ENCODE results near the gene PSMG4.

PSMG4 gene

DNA sequence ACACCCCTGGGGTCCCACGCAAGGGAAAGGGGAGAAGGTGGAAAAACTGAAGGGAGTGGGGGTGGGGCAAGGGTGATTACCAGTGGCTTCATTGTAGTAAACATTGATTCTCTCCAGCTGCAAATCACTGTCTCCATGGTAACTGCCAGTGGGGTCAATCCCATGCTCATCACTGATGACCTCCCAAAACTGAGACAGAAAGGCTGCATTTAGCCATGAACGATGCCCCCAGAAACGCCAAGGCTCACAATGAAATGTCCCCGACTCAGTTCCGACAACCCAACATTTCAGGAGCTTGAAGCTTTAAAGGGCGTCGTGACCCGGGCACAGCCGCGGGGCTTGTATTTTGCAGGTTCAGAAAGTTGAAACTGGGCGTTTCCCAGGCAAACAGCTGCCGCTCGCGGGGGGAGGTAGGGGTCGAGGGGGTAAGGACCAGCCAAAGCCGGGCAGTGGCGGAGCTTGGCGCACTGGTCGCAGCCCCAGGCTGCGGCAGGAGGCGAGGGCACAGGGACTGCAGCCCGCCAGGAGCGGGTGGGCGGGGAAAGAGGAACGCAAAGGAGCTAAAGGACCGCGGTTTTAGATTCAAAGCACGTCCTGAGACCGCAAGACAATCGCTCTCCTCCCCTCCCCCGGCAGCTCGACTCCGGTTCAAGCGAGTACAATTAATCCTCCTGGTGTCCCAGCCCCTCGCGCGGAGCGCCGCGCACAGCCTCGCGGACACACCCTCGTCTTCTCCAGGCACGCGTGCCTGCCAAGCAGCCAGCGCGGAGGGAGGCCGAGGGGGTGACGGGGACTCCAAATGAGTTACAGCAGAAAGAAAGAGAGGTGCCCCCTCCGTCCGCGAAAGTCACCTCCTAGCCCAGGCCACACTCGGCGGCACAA, 32.0 kb upstream of the PSMG4 start:
- peak overlapping the region; percentile 35 for H3K4me3 ChIP-seq (ENCODE audit: low read depth, low read length)
- TF ChIP-seq, protein P1, sequence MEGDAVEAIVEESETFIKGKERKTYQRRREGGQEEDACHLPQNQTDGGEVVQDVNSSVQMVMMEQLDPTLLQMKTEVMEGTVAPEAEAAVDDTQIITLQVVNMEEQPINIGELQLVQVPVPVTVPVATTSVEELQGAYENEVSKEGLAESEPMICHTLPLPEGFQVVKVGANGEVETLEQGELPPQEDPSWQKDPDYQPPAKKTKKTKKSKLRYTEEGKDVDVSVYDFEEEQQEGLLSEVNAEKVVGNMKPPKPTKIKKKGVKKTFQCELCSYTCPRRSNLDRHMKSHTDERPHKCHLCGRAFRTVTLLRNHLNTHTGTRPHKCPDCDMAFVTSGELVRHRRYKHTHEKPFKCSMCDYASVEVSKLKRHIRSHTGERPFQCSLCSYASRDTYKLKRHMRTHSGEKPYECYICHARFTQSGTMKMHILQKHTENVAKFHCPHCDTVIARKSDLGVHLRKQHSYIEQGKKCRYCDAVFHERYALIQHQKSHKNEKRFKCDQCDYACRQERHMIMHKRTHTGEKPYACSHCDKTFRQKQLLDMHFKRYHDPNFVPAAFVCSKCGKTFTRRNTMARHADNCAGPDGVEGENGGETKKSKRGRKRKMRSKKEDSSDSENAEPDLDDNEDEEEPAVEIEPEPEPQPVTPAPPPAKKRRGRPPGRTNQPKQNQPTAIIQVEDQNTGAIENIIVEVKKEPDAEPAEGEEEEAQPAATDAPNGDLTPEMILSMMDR (IDR thresholded peaks at IDR 0.05; ENCODE audit: control insufficient read depth, extremely low read depth, insufficient read depth), result no peak
- no peak for DNase-seq (ENCODE audit: low read depth)

DNA sequence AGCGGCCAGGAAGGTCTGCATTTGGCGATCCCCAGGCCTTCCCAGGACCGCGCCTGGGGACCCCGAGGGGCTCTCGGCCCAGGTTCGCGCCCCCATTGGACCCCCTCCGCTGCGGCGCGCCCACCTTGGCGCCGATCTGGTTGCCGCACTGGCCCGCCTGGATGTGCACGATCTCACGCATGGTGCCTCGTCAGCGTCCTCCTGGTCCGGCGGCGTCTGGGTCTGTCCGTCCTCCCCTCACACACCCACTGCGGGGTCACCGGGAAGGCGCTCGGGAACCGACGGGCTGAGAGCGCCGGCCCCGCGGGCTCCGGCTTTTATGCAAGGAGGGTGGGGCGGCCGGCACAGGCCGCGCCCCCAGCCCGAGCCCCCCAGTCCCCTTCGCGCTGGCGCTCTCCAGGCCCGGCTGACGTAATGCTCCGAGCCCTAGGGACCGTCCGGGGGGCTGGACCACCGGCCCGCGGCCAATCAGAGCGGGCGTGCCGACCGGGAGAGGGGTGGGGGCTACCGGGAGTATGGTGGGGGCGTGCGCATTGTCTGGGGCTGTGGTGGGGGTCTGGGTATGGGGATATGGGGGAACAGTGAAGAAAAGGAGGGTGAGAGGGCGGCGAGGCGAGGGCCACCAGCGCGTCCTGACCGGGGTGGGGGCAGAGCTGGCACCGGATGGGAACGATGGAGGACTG, 31.2 kb upstream of the PSMG4 start, which contains the start of gene TUBB2B:
Gene TUBB2B, minus strand, starts transcription at position 291 of the 683 bp plus-strand sequence. Its CDS starts 110 bp downstream, at position 181.
- no peak for DNase-seq (ENCODE audit: low read depth)
- TF ChIP-seq, protein P1 (IDR thresholded peaks at IDR 0.05; ENCODE audit: control insufficient read depth, extremely low read depth, insufficient read depth), result no peak

DNA sequence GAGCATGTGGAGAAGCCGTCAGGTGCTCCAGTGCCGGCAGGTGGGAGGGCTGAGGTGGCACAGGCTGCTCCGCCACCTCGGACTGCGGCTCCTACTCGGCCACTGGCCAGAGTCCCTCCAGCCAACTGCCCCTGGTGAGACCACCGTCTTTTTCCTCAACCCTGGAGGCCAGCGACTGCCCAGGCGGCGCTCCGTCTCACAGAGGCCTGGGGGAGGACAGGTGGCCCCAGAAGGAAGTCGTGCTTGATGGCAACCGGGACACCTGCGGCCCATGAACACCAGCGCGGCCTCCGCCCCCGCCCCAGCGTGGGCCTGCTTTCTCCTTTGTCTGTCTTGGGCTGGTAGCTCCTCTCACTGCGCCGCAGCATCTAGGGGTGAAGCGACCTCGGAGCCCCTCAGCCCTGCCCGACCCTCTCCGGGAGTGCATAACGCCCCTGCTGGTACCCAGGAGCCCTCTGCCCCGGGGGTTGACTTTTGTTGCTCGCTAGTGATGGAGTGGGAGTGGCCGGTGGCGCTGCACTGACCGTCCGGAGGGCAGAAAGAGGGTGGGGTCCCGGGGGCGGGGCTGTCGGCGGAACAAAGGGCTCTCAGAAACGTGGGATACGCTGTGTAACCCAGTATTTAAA, 30.6 kb upstream of the PSMG4 start:
- TF ChIP-seq, protein P1 (IDR thresholded peaks at IDR 0.05; ENCODE audit: control insufficient read depth, extremely low read depth, insufficient read depth), result no peak
- H3K4me3 ChIP-seq (ENCODE audit: low read depth, low read length), result no peak overlapping the region
- no peak for DNase-seq (ENCODE audit: low read depth)

More for the DNA sequence above, 31.2 kb upstream of the PSMG4 start, which contains the start of gene TUBB2B:
- H3K4me3 ChIP-seq (ENCODE audit: low read depth, low read length), result peak within 1 kb of the TSS; percentile 35

DNA sequence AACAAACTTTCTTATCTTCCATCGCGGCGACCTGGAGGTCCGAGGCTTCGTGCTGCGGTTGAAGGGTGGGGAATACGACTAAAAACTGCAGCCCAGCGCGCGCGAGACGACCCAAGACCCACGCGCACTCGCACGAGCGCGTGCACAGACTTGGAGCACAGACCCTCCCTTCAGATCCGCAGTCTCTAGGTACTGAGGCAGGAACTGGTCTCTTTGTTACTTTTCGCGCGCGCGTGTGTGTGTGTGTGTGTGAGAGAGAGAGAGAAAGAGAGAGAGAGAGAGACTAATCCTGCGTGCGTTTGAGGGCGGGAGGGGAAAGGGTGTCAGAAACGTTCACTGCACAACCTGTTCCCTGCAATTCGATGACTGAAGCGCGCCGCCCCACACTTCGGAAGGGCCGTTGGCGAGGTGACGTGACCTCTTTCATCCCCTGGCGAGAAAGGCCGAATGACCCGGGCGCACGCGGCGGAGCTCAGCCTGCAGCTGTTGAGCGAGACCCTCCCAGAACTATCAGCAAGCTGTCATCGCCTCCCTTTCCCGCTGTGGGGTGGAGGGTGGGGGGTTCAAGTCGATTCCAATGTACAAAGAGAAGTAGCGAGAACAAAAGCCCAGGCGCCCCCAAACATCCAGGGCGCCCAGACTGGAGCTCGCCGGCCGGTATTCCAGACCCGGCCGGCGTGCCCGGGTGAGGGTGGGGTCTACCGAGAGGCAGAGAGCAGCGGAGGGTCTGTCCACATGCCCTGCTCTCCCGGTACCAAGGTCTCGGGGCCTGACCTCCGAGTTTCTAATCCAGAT, 29.8 kb upstream of the PSMG4 start:
- TF ChIP-seq, protein P1 (IDR thresholded peaks at IDR 0.05; ENCODE audit: control insufficient read depth, extremely low read depth, insufficient read depth), result no peak
- no peak overlapping the region for H3K4me3 ChIP-seq (ENCODE audit: low read depth, low read length)
- DNase-seq (ENCODE audit: low read depth), result no peak

DNA sequence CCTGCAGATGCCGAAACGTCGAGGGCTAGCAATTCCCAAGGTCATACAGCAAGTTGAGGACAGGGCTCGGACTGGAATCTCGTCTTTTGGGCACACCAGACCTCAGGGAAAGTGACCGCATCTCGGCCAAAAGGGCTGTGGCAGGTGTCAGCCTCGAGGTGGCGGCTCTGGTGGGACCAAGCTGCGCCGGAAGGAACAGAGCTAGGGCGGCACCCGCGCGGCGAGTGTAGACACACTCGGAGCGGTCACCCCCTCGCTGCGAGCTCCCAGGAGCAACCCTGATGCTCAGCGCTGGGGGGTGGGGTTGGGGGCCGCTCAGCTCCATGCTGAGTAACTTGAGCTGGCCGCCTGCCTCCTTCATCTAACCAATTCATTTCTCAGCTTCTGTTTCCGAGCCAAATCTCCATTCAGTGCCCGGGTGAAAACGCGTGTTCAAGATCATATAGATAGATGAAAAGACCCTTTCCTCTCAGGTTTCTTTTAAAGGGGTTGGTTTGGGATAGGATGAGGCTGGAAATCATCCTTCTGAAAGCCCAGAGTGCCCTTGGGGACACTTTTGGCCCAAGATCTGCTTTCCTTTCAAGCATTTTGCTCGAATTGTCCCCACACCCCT, 29.1 kb upstream of the PSMG4 start:
- H3K4me3 ChIP-seq (ENCODE audit: low read depth, low read length), result no peak overlapping the region
- TF ChIP-seq, protein P1 (IDR thresholded peaks at IDR 0.05; ENCODE audit: control insufficient read depth, extremely low read depth, insufficient read depth), result no peak
- DNase-seq (ENCODE audit: low read depth), result no peak

All from LNCaP clone FGC (cell line).